Stimulated activated CD8-positive, alpha-beta memory T cell treated with anti-CD3 and anti-CD28 coated beads, Interleukin-12 subunit alpha, Interleukin-12 subunit beta, amount 100 ng/mL, for 24 hours (primary cell): ENCODE measurements around the gene SLC13A4.
"Not testable (repeated sequence)": the region's sequence is repeated elsewhere in the genome, so short reads cannot be mapped to it uniquely, and the experiment has no call there.

Experiments
- DNase-seq: peaks from one replicate; pipeline ENCODE4 v3.0.0-alpha.2; 2020; ENCODE audit errors: extremely low read depth

Gene SLC13A4

GRCh38 chr7:135664046-135664589, 63.9 kb downstream of the SLC13A4 start:
- DNase-seq, result no peak

DNA sequence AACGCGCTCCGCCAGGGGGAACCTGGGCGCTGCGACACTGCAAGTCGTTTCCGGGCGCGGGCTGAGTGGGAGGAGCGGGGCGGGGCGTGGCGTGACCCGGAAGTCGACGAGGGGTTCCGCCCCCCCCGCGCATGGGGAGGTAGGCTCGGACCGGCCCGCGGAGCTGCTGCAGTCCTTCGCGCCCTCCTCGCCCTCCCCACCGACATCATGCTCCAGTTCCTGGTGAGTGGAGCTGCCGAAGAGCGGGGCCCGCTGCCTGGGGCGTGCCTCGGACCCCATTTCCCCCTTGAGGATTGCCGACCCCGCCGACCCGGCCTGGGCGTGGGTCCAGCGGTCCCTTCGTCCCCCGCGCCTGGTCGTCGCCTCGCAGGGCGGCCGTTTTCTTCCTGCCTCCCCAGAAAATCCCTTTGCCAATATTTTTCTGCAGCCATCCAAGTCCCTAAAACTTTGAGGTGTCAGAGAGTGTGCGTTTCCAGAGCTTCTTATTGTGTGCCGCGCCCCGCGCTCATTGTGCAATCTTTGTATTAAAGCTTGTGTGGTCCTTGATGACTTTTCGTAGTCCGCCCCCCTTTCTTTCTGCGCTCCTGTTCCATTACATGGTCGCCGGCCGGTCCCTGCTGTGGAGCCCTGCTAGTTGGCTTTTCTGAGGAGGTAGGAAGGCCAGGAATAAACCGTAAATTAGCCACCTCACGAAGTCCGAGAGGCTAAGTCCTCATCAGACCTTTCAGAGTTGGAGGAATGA, 65.4 kb downstream of the SLC13A4 start, which contains the start of gene STMP1:
Gene STMP1, plus strand, starts transcription at position 142 of the 742 bp plus-strand sequence.
- peak; percentile 88 for DNase-seq

DNA sequence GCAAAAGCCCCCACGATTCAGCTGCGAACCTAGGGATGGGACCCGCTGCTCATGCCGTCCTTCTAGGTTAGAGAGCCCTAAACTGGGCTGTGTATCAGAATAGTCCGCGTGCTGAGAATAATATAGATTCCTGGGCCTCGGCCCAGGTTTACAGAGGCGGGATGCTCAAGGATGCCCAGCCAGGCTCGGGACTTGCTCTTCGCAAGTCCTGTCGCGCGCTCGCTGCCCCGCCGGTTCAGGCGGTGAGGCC, 65.9 kb downstream of the SLC13A4 start:
- no peak for DNase-seq

GRCh38 chr7:135661311-135662122, 66.5 kb downstream of the SLC13A4 start:
- DNase-seq, result no peak

DNA sequence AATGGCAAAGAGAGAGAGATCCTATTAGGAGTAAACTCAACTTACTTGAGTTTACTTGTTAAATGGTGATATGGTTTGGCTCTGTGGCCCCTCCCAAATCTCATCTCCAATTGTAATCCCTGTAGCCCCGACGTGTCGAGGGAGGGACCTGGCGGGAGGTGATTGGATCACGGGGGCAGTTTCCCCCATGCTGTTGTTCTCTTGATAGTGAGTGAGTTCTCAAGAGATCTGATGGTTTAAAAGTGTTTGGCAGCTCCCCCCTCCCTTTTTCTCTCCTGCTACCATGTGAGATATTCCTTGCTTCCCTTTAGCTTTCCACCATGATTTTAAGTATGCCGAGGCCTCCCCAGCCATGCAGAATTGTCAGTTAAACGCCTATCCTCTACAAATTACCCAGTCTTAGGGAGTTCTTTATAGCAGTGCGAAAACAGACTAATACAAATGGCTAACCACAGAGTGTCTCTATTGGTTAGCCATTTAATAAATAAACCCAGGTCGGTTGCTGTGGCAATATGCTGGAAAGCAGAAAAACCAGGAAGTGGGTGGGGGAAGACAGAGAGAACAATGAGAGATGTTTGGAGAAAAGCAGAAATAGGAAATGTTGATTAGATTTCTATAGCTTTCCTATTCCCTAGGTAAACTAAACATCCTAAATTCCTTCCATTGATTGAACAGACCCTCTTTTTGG, 68.7 kb downstream of the SLC13A4 start:
- DNase-seq, result no peak

- DNase-seq, result no peak
These were observed 69.4 kb downstream of the SLC13A4 start for GRCh38 chr7:135658564-135658963.

GRCh38 chr7:135653340-135654080, 74.5 kb downstream of the SLC13A4 start:
- DNase-seq, result no peak

DNA sequence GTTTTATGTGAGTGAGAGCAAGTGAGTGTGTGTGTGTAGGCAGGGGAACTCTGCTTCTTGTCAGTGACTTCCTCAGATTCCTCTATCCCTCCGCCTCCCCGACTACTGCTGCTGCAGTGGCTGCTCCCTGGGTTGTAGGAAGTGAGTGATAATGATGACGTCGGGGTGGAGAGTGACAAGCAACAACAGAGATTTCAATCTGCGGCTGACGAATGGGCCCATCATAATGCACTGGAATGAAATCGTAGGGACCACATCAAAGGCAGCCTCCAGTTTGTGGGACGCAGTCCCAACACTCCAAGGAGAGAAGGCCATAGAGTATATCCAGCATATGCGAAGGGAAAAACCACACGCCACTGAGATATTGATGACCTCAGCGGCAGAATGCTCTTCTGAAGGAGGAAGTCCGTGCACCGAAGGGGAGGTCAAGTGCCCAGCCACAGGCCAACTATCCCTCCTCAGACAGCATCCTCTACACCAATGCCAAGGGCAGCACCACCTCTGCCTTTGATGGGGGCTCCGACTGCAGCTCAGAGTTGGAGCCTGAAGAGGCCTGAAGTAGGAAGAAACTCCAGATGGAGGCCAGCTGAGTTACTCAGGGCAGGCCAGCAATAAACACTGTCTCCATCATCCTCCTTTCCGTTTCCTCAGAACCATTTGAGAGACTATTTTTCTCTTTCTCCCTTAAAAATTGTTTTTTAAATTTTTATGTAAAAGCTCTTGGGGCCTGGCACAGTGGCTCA, 77.0 kb downstream of the SLC13A4 start:
- DNase-seq, result no peak

GRCh38 chr7:135648235-135648634, 79.8 kb downstream of the SLC13A4 start:
- DNase-seq, result no peak

DNA sequence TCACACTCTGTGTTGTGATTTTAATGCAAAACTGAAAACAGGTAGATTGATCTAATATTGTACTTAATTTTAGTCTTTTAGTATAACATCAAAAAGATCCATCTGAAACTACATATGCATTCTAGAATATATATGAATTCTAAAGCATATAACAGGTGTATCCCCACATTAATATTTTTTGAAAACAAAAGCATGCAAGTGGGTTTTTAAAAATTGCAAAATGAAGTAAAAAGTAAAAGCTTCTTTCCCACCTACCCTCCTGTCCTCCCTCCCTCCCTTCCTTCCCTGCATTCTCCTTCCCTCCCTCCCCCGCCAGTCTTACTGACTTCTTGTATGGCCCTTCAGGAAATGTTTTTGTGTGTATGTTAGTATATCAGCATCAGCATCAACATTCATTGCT, 80.2 kb downstream of the SLC13A4 start:
- DNase-seq, result no peak

- DNase-seq, result no peak
These were observed 82.6 kb downstream of the SLC13A4 start for GRCh38 chr7:135645296-135645904.

GRCh38 chr7:135644729-135645128, 83.3 kb downstream of the SLC13A4 start:
- no peak for DNase-seq

DNA sequence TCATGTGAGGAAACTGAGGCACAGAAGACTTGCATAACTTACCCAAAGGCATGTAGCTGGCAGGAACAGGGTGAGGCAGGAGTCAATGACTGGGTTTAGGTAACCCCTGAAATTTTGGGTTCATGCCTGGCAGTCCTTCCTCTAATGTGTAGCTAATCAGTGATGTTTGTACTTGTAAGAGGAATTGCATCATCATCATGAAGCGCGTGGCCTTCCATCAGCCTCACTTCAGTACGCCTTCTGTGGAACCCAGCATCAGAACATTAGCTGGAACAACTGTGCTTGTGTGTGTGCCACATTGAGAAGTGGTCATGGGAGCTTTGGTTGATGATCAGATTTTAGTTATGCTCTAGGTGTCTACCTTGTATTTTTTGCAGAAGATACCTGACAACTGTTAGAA, 83.8 kb downstream of the SLC13A4 start:
- no peak for DNase-seq

DNA sequence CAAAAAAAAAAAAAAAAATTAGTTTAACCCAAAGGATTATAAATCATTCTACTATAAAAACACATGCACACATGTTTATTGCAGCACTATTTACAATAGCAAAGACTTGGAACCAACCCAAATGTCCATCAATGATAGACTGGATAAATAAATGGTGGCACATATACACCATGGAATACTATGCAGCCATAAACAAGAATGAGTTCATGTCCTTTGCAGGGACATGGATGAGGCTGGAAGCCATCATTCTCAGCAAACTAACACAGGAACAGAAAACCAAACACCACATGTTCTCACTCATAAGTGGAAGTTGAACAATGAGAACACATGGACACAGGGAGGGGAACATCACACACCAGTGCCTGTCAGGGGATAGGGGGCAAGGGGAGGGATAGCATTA, 88.3 kb downstream of the SLC13A4 start:
- not testable (repeated sequence) for DNase-seq

DNA sequence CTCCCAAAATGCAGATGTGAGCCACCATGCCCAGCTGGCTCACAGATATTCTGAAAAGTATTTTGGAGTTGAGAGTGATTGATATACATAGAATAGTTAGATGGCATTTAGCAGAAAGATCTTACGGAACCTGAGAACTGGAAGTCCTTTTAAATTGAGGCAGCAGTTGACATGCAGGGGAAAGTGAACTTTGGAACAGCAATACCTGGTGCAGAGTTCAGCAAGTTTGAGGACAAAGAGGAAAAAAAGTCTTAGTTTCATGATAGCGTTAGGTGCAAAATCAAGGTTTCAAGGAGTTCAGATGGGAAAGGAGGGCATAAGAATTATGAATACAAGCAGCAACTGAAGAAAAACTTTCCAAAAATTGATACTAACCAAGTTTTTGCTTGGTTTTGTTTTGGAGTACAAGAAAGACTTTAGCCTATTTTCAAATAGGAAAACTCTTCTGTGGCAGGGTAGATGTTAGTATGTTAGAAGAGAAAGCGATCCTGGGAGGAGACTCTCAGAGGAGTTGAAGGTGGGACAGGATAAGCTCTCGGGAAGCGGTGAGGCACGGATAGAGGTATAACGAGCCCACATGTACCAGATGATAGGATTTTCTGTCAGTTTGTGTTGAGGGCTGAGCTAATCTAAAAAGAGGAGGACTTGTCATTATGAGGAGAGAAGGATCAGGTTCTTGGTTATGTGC, 93.7 kb downstream of the SLC13A4 start:
- DNase-seq, result no peak
